Glomerular visceral epithelial cell (primary cell): ENCODE results near the gene AP3S2.
"Not testable (repeated sequence)": the region's sequence is repeated elsewhere in the genome, so short reads cannot be mapped to it uniquely, and the experiment has no call there.

Source experiments
- DNase-seq: peaks from one replicate; pipeline ENCODE4 v3.0.0-alpha.2; 2016; ENCODE audit errors: extremely low spot score

The AP3S2 gene

DNA sequence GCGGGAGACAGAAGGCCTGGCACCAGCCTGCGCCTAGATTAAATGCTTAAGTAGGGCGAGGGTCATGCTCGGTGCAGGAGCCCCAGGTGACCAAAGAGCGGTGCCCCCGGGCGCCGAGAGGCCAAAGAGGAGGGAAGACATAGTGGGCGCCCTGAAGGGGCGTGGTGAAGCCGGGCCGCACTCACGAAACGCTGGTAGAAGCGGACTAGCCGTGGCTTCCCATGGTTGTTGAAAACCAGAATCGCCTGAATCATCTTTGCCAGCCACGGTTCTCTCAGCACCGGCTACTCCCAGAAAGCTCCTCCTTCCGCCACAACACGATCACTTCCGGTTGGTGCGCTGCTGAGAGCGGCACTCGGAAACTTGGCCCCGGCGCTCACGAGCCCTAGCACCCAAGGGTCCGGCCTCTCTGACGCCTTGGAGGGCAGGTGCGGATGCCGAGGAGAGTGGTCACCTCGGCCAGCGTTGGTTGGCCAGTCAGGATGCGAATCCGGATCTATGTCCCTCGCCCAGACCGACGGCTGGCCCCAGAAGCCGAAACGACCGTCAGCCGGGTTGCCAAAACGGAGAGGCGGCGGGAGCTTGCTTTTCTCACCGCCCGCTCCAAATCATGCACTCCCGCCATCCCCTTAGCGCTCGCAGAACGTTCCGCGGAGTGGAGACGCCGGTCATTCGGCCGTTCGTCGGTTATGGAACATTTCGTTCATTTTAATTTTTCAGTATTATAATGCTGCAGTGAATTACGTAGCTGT is at the start of gene AP3S2:
TSS of gene AP3S2 (minus strand) at position 299 of the 752 bp plus-strand sequence. CDS start at position 254, 45 bp downstream.
- peak; percentile 96 for DNase-seq

- DNase-seq = no peak
These were observed 46.1 kb upstream of the AP3S2 start for GRCh38 chr15:89939910-89940309.

GRCh38 chr15:89939377-89939776 is 45.6 kb upstream of the AP3S2 start:
- not testable (repeated sequence) for DNase-seq

DNA sequence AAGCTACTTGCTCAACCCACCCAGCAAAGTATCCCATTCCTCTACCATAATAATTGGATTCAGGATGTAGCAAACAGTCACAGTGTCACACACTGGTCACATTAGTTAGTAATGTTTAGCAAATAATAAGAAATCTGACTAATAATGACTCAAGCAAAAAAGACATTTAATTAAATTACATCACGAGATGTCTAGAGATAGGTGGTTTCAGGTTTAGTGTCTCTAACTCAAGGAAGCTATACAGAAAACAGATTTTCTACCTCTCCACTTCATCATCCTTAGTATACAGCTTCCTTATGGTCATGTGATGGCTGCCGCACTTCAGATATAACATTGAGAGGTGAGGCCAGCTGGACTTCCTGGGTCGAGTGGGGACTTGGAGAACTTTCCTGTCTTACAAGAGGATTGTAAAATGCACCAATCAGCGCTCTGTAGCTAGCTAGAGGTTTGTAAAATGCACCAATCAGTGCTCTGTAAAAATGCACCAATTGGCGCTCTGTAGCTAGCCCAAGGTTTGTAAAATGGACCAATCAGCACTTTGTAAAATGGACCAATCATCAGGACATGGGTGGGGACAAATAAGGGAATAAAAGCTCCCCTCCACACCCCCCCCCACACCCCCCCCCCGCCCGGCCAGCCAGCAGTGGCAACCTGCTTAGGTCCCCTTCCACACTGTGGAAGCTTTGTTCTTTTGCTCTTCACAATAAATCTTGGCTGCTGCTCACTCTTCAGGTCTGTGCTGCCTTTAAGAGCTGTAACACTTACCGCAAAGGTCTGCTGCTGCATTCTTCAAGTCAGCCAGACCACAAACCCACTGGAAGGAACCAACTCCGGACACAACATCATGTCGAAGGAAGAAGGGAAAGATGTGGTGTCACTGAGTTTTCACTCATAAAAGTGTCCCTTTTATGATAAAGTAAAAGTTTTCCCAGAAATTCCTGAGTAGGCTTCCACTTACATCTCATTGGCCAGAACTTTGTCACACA is 43.9 kb upstream of the AP3S2 start:
- DNase-seq = no peak

- no peak for DNase-seq
These were observed 43.0 kb upstream of the AP3S2 start for GRCh38 chr15:89936786-89937265.

DNA sequence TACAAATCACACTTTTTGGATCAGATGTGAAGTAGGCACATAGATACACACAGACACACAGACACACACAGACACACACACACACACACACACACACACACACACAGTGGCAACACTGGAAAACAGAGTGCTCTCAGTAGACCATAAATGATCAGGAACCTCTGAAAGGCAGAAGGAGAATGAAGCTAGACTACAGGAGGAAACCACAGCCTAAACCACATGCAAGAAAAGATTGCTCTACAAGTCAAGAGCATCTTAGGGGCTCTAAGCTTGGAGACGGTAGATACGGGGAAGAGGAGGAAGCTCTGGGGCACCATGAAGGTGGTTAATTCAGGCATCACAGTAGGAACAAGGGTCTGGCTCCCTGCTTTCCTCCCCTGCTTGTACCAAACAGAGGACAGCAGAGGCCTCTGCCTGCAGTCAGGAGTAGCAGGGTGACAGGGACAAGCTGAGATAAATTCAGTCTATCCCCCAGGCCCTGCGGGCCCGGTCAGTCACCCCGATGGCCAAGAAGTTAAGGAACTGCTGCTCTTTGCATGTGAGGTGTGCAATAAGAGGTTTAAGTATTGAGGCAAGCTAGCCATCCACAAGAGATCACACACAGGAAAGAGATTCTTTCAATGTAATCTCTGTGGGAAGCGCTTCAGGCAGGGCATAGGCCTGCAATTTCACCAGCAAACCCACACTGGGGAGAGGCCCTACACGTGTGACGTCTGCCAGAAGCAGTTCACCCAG is 42.4 kb upstream of the AP3S2 start:
- no peak for DNase-seq

GRCh38 chr15:89932880-89933279 is 39.1 kb upstream of the AP3S2 start:
- no peak for DNase-seq

- no peak for DNase-seq
These were observed 34.6 kb upstream of the AP3S2 start for GRCh38 chr15:89928421-89928820.

DNA sequence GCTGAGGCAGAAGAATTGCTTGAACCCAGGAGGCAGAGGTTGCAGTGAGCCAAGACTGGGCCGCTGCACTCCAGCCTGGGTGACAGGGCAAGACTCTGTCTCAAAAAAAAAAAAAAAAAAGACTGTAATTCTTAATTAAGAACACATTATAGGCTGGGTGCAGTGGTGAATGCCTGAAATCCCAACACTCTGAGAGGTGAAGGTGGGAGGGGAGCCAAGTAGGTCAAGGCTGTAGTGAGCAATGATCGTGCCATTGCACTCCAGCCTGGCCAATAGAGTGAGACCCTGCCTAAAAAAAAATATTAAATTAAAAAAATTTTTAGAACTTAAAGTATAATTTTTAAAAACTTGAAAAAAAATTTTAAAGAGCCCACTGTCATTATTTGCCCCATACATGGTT is 32.4 kb upstream of the AP3S2 start:
- no peak for DNase-seq

- DNase-seq = no peak
These were observed 23.8 kb upstream of the AP3S2 start for GRCh38 chr15:89917442-89918101.

GRCh38 chr15:89916660-89917059 is 22.9 kb upstream of the AP3S2 start:
- DNase-seq = no peak

DNA sequence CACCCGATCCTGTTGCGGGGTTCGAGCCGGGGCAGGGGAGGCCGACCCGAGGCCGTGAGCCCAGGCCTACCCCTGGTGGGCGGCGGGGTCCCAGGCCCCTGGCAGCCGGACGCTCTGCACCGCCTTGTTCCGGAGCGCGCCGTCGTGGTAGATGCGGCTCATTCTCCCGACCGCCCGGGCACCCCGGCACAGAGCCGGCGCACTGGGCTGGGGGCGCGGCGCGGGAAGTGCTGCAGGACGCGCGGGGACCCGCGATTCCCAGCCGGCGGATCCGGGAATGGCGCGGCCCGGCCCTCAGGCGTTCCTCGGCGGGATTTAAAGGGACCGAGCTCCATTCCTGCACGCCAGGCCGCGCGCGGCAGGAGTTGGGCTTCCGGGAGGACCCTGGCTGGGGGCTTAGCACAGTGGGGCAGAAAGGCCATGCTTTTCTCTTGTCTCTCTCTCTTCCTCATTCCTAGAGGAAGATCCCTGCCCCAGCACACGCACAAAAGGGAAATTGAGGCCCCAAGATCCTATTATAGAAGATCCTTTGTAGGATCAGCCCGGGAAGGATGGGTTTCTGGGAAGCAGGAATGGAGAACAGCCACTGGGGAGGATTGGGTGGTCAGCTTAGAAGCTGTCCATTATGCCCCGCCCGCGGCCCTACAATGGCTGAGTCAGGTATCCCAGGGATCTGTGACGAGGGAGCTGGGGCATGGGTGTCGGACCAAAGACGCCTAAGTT is 19.0 kb upstream of the AP3S2 start, which contains the start of gene ARPIN:
TSS of gene ARPIN (minus strand) at position 279 of the 723 bp plus-strand sequence. CDS start at position 162, 117 bp downstream.
- DNase-seq = peak; percentile 58

DNA sequence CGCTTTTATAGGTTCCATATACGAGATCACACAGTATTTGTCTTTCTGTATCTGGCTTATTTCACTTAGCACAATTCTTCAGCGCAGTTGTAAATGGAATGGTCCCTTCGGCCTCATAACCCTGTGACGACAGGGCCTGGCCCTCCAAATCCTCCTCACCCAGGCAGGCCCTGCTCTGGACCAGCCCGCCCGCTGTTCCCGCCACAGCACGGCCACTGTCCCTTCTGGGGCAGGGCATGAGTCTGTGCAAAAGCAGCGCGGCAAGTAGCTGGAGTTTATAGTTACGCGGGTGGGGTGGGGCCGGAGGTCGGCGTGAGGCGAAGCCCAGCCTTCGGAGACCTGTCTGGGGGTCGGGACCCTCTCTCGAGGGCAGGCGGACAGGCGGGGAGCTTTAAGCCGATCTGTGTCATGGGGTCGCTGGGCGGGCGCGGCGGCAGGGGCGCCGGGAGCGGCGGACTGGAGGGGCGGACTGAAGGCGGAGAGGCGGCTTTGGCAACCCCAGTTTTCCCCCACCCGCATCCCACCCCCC is 18.4 kb upstream of the AP3S2 start:
- DNase-seq = peak; percentile 33

GRCh38 chr15:89910891-89911626 is 17.3 kb upstream of the AP3S2 start:
- DNase-seq = no peak

- no peak for DNase-seq
These were observed 15.8 kb upstream of the AP3S2 start for GRCh38 chr15:89909611-89910010.

GRCh38 chr15:89908226-89908625 is 14.4 kb upstream of the AP3S2 start:
- no peak for DNase-seq

GRCh38 chr15:89907289-89907688 is 13.5 kb upstream of the AP3S2 start:
- DNase-seq = no peak

DNA sequence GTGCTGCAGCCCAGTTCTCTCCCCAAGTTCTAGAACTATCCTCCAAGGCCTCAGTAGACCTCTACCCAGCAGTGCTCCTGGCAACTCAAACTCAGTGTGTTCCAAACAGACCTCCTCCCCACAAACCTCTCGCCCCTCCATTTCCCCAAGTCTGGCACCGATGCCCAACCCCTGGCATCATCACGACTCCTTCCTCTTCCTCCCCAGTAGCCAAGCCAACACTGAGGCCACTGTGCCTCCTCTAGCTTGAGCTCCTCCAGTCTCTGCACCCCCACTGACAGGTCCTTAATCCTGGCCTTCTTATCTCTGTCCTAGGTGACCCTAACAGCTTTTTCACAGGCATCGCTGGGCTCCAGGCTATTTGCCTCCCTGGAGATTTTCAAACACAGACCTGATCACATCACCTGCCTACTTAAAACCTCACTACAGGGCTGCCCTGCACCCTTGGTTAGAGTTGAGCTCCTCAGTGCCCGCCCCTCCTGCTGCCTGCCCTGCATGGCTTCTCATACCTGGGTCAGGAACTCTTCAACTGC is 12.1 kb upstream of the AP3S2 start:
- no peak for DNase-seq

DNA sequence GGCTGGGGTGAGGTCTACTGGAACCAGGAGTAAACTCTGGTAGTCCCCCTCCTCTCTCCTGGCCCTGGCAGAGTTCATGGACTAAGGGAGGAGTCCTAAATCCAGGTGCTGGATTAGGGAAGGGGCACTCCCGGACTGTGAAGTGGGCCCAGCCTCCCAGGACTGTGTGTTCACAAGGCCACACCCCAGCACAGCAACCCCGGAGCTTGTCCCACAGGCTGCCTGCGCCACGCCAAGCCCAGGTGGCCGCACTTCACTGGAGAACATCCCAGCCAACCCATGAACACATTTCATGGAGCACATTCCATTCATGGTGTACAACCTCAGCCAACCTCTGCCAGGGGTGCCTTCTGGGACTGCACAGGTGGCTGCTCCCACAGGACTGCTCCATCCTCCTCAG is 10.7 kb upstream of the AP3S2 start:
- DNase-seq = no peak

GRCh38 chr15:89903858-89904130 is 10.0 kb upstream of the AP3S2 start:
- DNase-seq = no peak
